Neuronal stem cell (in vitro differentiated cells): ENCODE results near the gene JHY.

Experiments
- DNase-seq: peaks from one replicate; pipeline ENCODE4 v3.0.0-alpha.2; 2013; ENCODE audit warnings: low spot score
- H2AFZ ChIP-seq: one replicate; pipeline ENCODE4 v1.6.1; 2013; ENCODE audit warnings: mild to moderate bottlenecking, low read length, inconsistent platforms
- H2AK5ac ChIP-seq: 2 replicates; pipeline ENCODE4 v1.6.1; 2013; ENCODE audit warnings: low read depth, mild to moderate bottlenecking, inconsistent platforms, low read length, moderate library complexity, mixed read lengths
- H2BK120ac ChIP-seq: 2 replicates; pipeline ENCODE4 v1.6.1; 2013; ENCODE audit warnings: low read depth, mild to moderate bottlenecking, inconsistent platforms, low read length, moderate library complexity, mixed read lengths
- H2BK12ac ChIP-seq: one replicate; pipeline ENCODE4 v1.6.1; 2013; ENCODE audit warnings: low read length, inconsistent platforms
- H2BK15ac ChIP-seq: 2 replicates; pipeline ENCODE4 v1.6.1; 2013; ENCODE audit warnings: mild to moderate bottlenecking, low read length, inconsistent platforms, mixed read lengths
- H2BK5ac ChIP-seq: one replicate; pipeline ENCODE4 v1.6.1; 2013; ENCODE audit warnings: inconsistent platforms, mild to moderate bottlenecking, low read length, moderate library complexity
- H3K14ac ChIP-seq: one replicate; pipeline ENCODE4 v1.6.1; 2013; ENCODE audit warnings: low read length, inconsistent platforms
- H3K18ac ChIP-seq: 2 replicates; pipeline ENCODE4 v1.6.1; 2013; ENCODE audit warnings: low read length, inconsistent platforms
- H3K23ac ChIP-seq: 2 replicates; pipeline ENCODE4 v1.6.1; 2013; ENCODE audit warnings: low read depth, mild to moderate bottlenecking, mixed read lengths, low read length, inconsistent platforms; ENCODE audit not compliant: poor library complexity
- H3K27ac ChIP-seq: replicated peaks from 3 replicates; pipeline ENCODE4 v1.5.1; 2013; ENCODE audit warnings: low read length, inconsistent platforms
- H3K27me3 ChIP-seq, 3 experiments: 2 replicates each; pipeline ENCODE4 v1.6.1; 2013; ENCODE audit warnings: low read length in 3 of 3, mild to moderate bottlenecking in 2 of 3, inconsistent platforms in 1 of 3, low read depth in 1 of 3, mixed read lengths in 1 of 3, moderate library complexity in 1 of 3; ENCODE audit not compliant: control insufficient read depth in 3 of 3, insufficient read depth in 3 of 3
- H3K36me3 ChIP-seq, 2 donors: replicated peaks in 1 of 2; 2 replicates each; pipeline ENCODE4 v1.6.1; 2013; ENCODE audit warnings: low read length in 2 of 2; ENCODE audit not compliant: control insufficient read depth in 2 of 2, insufficient read depth in 2 of 2
- H3K4ac ChIP-seq: 2 replicates; pipeline ENCODE4 v1.6.1; 2013; ENCODE audit warnings: inconsistent platforms, mild to moderate bottlenecking, low read length, moderate library complexity
- H3K4me1 ChIP-seq, 2 donors: 1 replicate in 1 of 2; 2 replicates in 1 of 2; pipeline ENCODE4 v1.6.1; 2013; ENCODE audit warnings: low read length in 2 of 2, low read depth in 1 of 2; ENCODE audit not compliant: control insufficient read depth in 2 of 2, insufficient read depth in 1 of 2
- H3K4me2 ChIP-seq: one replicate; pipeline ENCODE4 v1.6.1; 2013; ENCODE audit warnings: mild to moderate bottlenecking, low read length, inconsistent platforms; ENCODE audit not compliant: insufficient read depth, poor library complexity, severe bottlenecking
- H3K4me3 ChIP-seq, 2 donors: 2 replicates each; pipeline ENCODE4 v1.5.1; 2013; ENCODE audit warnings: low read length in 2 of 2, mild to moderate bottlenecking in 2 of 2, inconsistent platforms in 1 of 2, moderate library complexity in 1 of 2
- H3K79me1 ChIP-seq: one replicate; pipeline ENCODE4 v1.6.1; 2013; ENCODE audit warnings: low read depth, mild to moderate bottlenecking, inconsistent platforms, low read length, moderate library complexity
- H3K9ac ChIP-seq: one replicate; pipeline ENCODE4 v1.6.1; 2013; ENCODE audit warnings: mild to moderate bottlenecking, low read depth, low read length, inconsistent platforms; ENCODE audit not compliant: poor library complexity
- H3K9me3 ChIP-seq, 2 donors: replicated peaks in 1 of 2; 2 replicates each; pipeline versions ENCODE3 to v1.6.1; 2013; ENCODE audit warnings: low read length in 2 of 2, mild to moderate bottlenecking in 2 of 2, inconsistent platforms in 1 of 2, low read depth in 1 of 2, mixed read lengths in 1 of 2, moderate library complexity in 1 of 2; ENCODE audit not compliant: control insufficient read depth in 2 of 2, insufficient read depth in 1 of 2
- H4K8ac ChIP-seq: one replicate; pipeline ENCODE4 v1.6.1; 2013; ENCODE audit warnings: low read depth, mild to moderate bottlenecking, inconsistent platforms, low read length, moderate library complexity
- H4K91ac ChIP-seq: one replicate; pipeline ENCODE4 v1.6.1; 2013; ENCODE audit warnings: low read length, low read depth, mild to moderate bottlenecking, inconsistent platforms; ENCODE audit not compliant: poor library complexity
- WGBS, 2 donors: extraction: QIAGEN DNeasy Blood & Tissue Kit; methylation state at CpG; one replicate each; pipeline ENCODE4 v1.1.7; 2013; ENCODE audit warnings: missing lambda C conversion rate in 2 of 2, mixed read lengths in 1 of 2; ENCODE audit not compliant: insufficient read length in 2 of 2, insufficient replicate concordance in 1 of 2; ENCODE audit errors: extremely low coverage in 2 of 2; 5-methylcytosine and 5-hydroxymethylcytosine counted together

Gene JHY

GRCh38 chr11:122979815-122980595 lies 97.4 kb downstream of the JHY start:
- H4K91ac ChIP-seq = no peak overlapping the region
- H3K18ac ChIP-seq = no peak overlapping the region
- H3K36me3 ChIP-seq = no peaks in the 10 kb centered on the region
- peaks cover 49 to 98% (median 90%) of the 10 kb centered on the region in 3 experiments for H3K27me3 ChIP-seq
- H2AK5ac ChIP-seq = no peak overlapping the region
- no peak overlapping the region for H3K14ac ChIP-seq
- no peak overlapping the region for H2BK12ac ChIP-seq
- peak; percentile 41 for DNase-seq
- H2BK120ac ChIP-seq = no peak overlapping the region
- H2BK5ac ChIP-seq = no peak overlapping the region
- peaks cover 0 to 4% of the 10 kb centered on the region in 2 donors for H3K9me3 ChIP-seq
- H3K4me1 ChIP-seq = peaks cover 0 to 10% of the 10 kb centered on the region in 2 donors
- H3K79me1 ChIP-seq = peaks cover 1% of the 10 kb centered on the region
- H3K27ac ChIP-seq = no peak overlapping the region
- H2BK15ac ChIP-seq = no peak overlapping the region
- H3K9ac ChIP-seq = no peak overlapping the region
- no peak overlapping the region for H3K4me3 ChIP-seq
- H3K4ac ChIP-seq = no peak overlapping the region
- no peak overlapping the region for H2AFZ ChIP-seq
- H3K4me2 ChIP-seq = no peak overlapping the region
- no peak overlapping the region for H3K23ac ChIP-seq
- no CpG with 5 or more reads among the region's 27 CpGs for WGBS, 2 donors
- H4K8ac ChIP-seq = no peak overlapping the region

GRCh38 chr11:122981388-122982264 lies 99.1 kb downstream of the JHY start, which contains the start of gene BSX:
Gene BSX, minus strand, starts transcription at chr11:122981834. Its CDS starts 163 bp downstream, at chr11:122981671.
- peak within 1 kb of the TSS; percentile 42 for H3K4me2 ChIP-seq
- peaks cover 45 to 98% (median 85%) of the 10 kb centered on the region in 3 experiments for H3K27me3 ChIP-seq
- H3K4me1 ChIP-seq = peaks cover 0 to 7% of the 10 kb centered on the region in 2 donors
- H4K91ac ChIP-seq = no peak within 1 kb of the TSS
- no peak within 1 kb of the TSS for H3K9ac ChIP-seq
- no peak within 1 kb of the TSS for H3K27ac ChIP-seq
- H4K8ac ChIP-seq = no peak within 1 kb of the TSS
- peak within 1 kb of the TSS in 1 of 2 donors; percentile 9 for H3K4me3 ChIP-seq
- H2AFZ ChIP-seq = no peak within 1 kb of the TSS
- H3K36me3 ChIP-seq = no peaks in the 10 kb centered on the region
- H3K4ac ChIP-seq = no peak within 1 kb of the TSS
- H2BK120ac ChIP-seq = no peak within 1 kb of the TSS
- H3K9me3 ChIP-seq = peaks cover 0 to 4% of the 10 kb centered on the region in 2 donors
- peak; percentile 88 for DNase-seq
- no CpG with 5 or more reads among the region's 35 CpGs for WGBS, 2 donors
- H2AK5ac ChIP-seq = no peak within 1 kb of the TSS
- H3K14ac ChIP-seq = no peak within 1 kb of the TSS
- H2BK5ac ChIP-seq = no peak within 1 kb of the TSS
- no peak within 1 kb of the TSS for H2BK15ac ChIP-seq
- H3K79me1 ChIP-seq = peaks cover 1% of the 10 kb centered on the region
- H3K18ac ChIP-seq = no peak within 1 kb of the TSS
- H3K23ac ChIP-seq = no peak within 1 kb of the TSS
- H2BK12ac ChIP-seq = no peak within 1 kb of the TSS

- no peak overlapping the region for H2BK120ac ChIP-seq
- H4K91ac ChIP-seq = no peak overlapping the region
- H3K18ac ChIP-seq = no peak overlapping the region
- 92 to 100% methylated on average over 1 of the region's 26 CpGs for WGBS, 2 donors
- H3K4me1 ChIP-seq = peaks cover 0 to 7% of the 10 kb centered on the region in 2 donors
- H2BK5ac ChIP-seq = peak overlapping the region; percentile 60
- peak overlapping the region; percentile 55 for H3K9ac ChIP-seq
- no peak overlapping the region for H4K8ac ChIP-seq
- peak overlapping the region; percentile 17 for H3K14ac ChIP-seq
- peak overlapping the region; percentile 67 for H3K23ac ChIP-seq
- H3K4me3 ChIP-seq = peak overlapping the region in 1 of 2 donors; percentile 40
- peaks cover 27 to 90% (median 65%) of the 10 kb centered on the region in 3 experiments for H3K27me3 ChIP-seq
- no peak for DNase-seq
- H2AFZ ChIP-seq = peak overlapping the region; percentile 98
- peak overlapping the region; percentile 98 for H3K4me2 ChIP-seq
- no peaks in the 10 kb centered on the region for H3K36me3 ChIP-seq
- H3K4ac ChIP-seq = no peak overlapping the region
- H3K9me3 ChIP-seq = peaks cover 0 to 4% of the 10 kb centered on the region in 2 donors
- no peak overlapping the region for H2BK15ac ChIP-seq
- peaks cover 1% of the 10 kb centered on the region for H3K79me1 ChIP-seq
- H2BK12ac ChIP-seq = no peak overlapping the region
- no peak overlapping the region for H3K27ac ChIP-seq
- no peak overlapping the region for H2AK5ac ChIP-seq
Measured at GRCh38 chr11:122983438-122984185, 101.1 kb downstream of the JHY start.
